HepG2 (cell line): ENCODE data around the gene TFPI. TPM values are rescaled to one million over a fixed set of nuclear protein-coding genes. Genes with fewer than 3 reads are reported as not detected.

Source experiments
- AGO1 ChIP-seq: fragments of 200-400 bp; formaldehyde crosslinking; IDR thresholded peaks from 2 replicates; pipeline ENCODE4 v1.6.1; 2017; ENCODE audit warnings: mild to moderate bottlenecking, low read depth, low read length, moderate library complexity; ENCODE audit not compliant: poor library complexity, severe bottlenecking
- ARID5B ChIP-seq: IDR thresholded peaks from 2 replicates; pipeline ENCODE4 v1.4.0; 2020; ENCODE audit warnings: mild to moderate bottlenecking, missing genetic modification reagents
- ETV5 ChIP-seq: IDR thresholded peaks from 2 replicates; pipeline ENCODE4 v1.6.1; 2018; ENCODE audit warnings: missing biosample characterization, missing genetic modification reagents, inconsistent platforms, borderline replicate concordance
- GRHL1 ChIP-seq: sonication (generic); formaldehyde crosslinking; conservative IDR thresholded peaks from 2 replicates; pipeline ENCODE4 v1.8.0; 2022; ENCODE audit warnings: missing genetic modification reagents
- KMT2B ChIP-seq: IDR thresholded peaks from 2 replicates; pipeline ENCODE4 v1.6.1; 2016; ENCODE audit warnings: missing genetic modification reagents, missing compliant biosample characterization
- LRRFIP1 ChIP-seq: sonication (generic); formaldehyde crosslinking; conservative IDR thresholded peaks from 2 replicates; pipeline ENCODE4 v1.4.0; 2020; ENCODE audit warnings: missing genetic modification reagents
- PBX2 ChIP-seq: IDR thresholded peaks from 2 replicates; pipeline ENCODE4 v1.6.1; 2016; ENCODE audit warnings: control low read depth
- PHF21A ChIP-seq: sonication (generic); formaldehyde crosslinking; IDR thresholded peaks from 2 replicates; pipeline ENCODE4 v1.5.0; 2020; ENCODE audit warnings: mild to moderate bottlenecking, missing genetic modification reagents
- PRMT3 ChIP-seq: sonication (generic); formaldehyde crosslinking; IDR thresholded peaks from 2 replicates; pipeline ENCODE4 v1.8.1; 2022; ENCODE audit warnings: low read depth, mild to moderate bottlenecking, moderate library complexity, missing genetic modification reagents, borderline replicate concordance
- RNF219 ChIP-seq: sonication (generic); formaldehyde crosslinking; IDR thresholded peaks from 2 replicates; pipeline ENCODE4 v1.5.0; 2020; ENCODE audit warnings: mild to moderate bottlenecking, missing genetic modification reagents
- TCF12 ChIP-seq, 2 experiments: fragments of 450-650 bp in 1 of 2; sonication (generic) in 1 of 2; formaldehyde crosslinking in 1 of 2; IDR thresholded peaks; 2 replicates each; pipeline versions ENCODE4 v1.6.1 to v1.8.0; 2017 to 2022; ENCODE audit warnings: antibody characterized with exemption in 1 of 2, mild to moderate bottlenecking in 1 of 2, missing genetic modification reagents in 1 of 2, moderate library complexity in 1 of 2
- THAP11 ChIP-seq: IDR thresholded peaks from 2 replicates; pipeline ENCODE4 v1.6.1; 2016; ENCODE audit warnings: missing biosample characterization, missing genetic modification reagents
- ZBTB3 ChIP-seq: sonication (generic); formaldehyde crosslinking; IDR thresholded peaks from 2 replicates; pipeline ENCODE4 v1.4.0; 2020; ENCODE audit warnings: low read depth, mild to moderate bottlenecking, moderate library complexity, missing genetic modification reagents, borderline replicate concordance
- ZNF292 ChIP-seq: sonication (generic); formaldehyde crosslinking; IDR thresholded peaks from 2 replicates; pipeline ENCODE4 v1.8.1; 2022; ENCODE audit warnings: mild to moderate bottlenecking, low read depth, missing genetic modification reagents, borderline replicate concordance
- ZNF776 ChIP-seq: sonication (generic); formaldehyde crosslinking; IDR thresholded peaks from 2 replicates; pipeline ENCODE4 v1.4.0; 2020; ENCODE audit warnings: mild to moderate bottlenecking, missing genetic modification reagents
- polyA plus RNA-seq, 8 experiments: library from polyadenylated mRNA; depleted of rRNA in 3 of 8; stranded (reverse) in 7 of 8; unstranded in 1 of 8; fragments of >200 nt; fragmentation: Illumina TruSeq in 4 of 8; extraction: Trizol in 4 of 8; gene quantifications; 2 replicates each; pipeline versions ENCODE4 v1.2.1 to v1.2.3, GENCODE V29; 2011 to 2016; ENCODE audit warnings: low read depth in 4 of 8, missing spikeins in 1 of 8, mixed read lengths in 1 of 8; ENCODE audit not compliant: insufficient read depth in 1 of 8
- total RNA-seq, 5 experiments: library from RNA; depleted of rRNA; stranded (reverse); fragments of >200 nt; fragmentation: Illumina TruSeq; extraction: Trizol; gene quantifications; 2 replicates each; pipeline ENCODE4 v1.2.3, GENCODE V29; 2016; ENCODE audit warnings: low read depth in 1 of 5

Gene TFPI
- total and polyA plus RNA-seq, 2 of the 13 experiments (the other 11 are each of a cell fraction or from before 2014, with no cell fraction given) = 301 to 436 TPM

GRCh38 chr2:187541086-187542085 is 12.8 kb downstream of the TFPI start (continued):
- TF ChIP-seq ETV5 (CRISPR knock-in tag) (peak; percentile 98), PRMT3 (CRISPR knock-in tag) (no peak), ZBTB3 (CRISPR knock-in tag) (peak; percentile 85; the same call in 1 of the 2 replicates), AGO1 (no peak), ZNF776 (CRISPR knock-in tag) (no peak), TCF12 (IDR thresholded peaks at IDR 0.05) (no peak), TCF12 (CRISPR knock-in tag; IDR thresholded peaks at IDR 0.05) (peak; percentile 92), ZNF292 (CRISPR knock-in tag) (no peak), LRRFIP1 (CRISPR knock-in tag) (no peak), ARID5B (CRISPR knock-in tag) (peak; percentile 99), KMT2B (CRISPR knock-in tag) (peak; percentile 51; the same call in 1 of the 2 replicates), THAP11 (CRISPR knock-in tag) (peak; percentile 77), PBX2 (CRISPR knock-in tag) (peak; percentile 49; the same call in 1 of the 2 replicates), PHF21A (CRISPR knock-in tag) (peak; percentile 93), RNF219 (CRISPR knock-in tag) (peak; percentile 95), GRHL1 (CRISPR knock-in tag) (no peak)
